OCI-LY3 (cell line): ENCODE data around the gene SNX1.

Experiments used
- H2AFZ ChIP-seq: fragments of 200-600, 300-600 bp; shearing (Covaris generic); 2 replicates; pipeline ENCODE4 v1.6.0; 2014; ENCODE audit warnings: antibody characterized with exemption, low read depth, low read length
- H3K27ac ChIP-seq: fragments of 200-600, 300-600 bp; sonication (generic); 2 replicates; pipeline ENCODE4 v1.5.1; 2014; ENCODE audit warnings: mild to moderate bottlenecking, low read length, moderate library complexity, mixed read lengths
- H3K27me3 ChIP-seq: fragments of 200-600, 300-600 bp; sonication (generic); 2 replicates; pipeline ENCODE4 v1.6.1; 2014; ENCODE audit warnings: low read depth, low read length, mixed read lengths
- H3K36me3 ChIP-seq: fragments of 200-600, 300-600 bp; sonication (generic); replicated peaks from 2 replicates; pipeline ENCODE3; 2014; ENCODE audit warnings: low read depth, low read length, mixed read lengths
- H3K4me1 ChIP-seq: fragments of 300-600, 200-600 bp; sonication (generic); 2 replicates; pipeline ENCODE4 v1.6.1; 2014; ENCODE audit warnings: low read length, mixed read lengths
- H3K4me2 ChIP-seq: fragments of 200-600, 300-600 bp; sonication (generic); 2 replicates; pipeline ENCODE4 v1.6.1; 2014; ENCODE audit warnings: low read length, mixed read lengths
- H3K4me3 ChIP-seq: fragments of 300-600, 200-600 bp; sonication (generic); 2 replicates; pipeline ENCODE4 v1.5.1; 2014; ENCODE audit warnings: antibody characterized with exemption, mild to moderate bottlenecking, low read length, moderate library complexity
- H3K79me2 ChIP-seq: fragments of 300-600, 200-600 bp; shearing (Covaris generic); 2 replicates; pipeline ENCODE4 v1.6.1; 2014; ENCODE audit warnings: mild to moderate bottlenecking, low read length, mixed read lengths
- H3K9ac ChIP-seq: fragments of 300-600, 200-600 bp; shearing (Covaris generic); 2 replicates; pipeline ENCODE4 v1.6.0; 2014; ENCODE audit warnings: mild to moderate bottlenecking, low read length, moderate library complexity
- H3K9me3 ChIP-seq: fragments of 200-600, 300-600 bp; shearing (Covaris generic); 2 replicates; pipeline ENCODE4 v1.6.1; 2014; ENCODE audit warnings: low read length, mixed read lengths; ENCODE audit not compliant: insufficient read depth
- H4K20me1 ChIP-seq: fragments of 200-600, 300-600 bp; sonication (generic); 2 replicates; pipeline ENCODE4 v1.6.1; 2016; ENCODE audit warnings: low read length, mixed read lengths; ENCODE audit not compliant: insufficient read depth
- CTCF ChIP-seq: fragments of 200-600, 300-600 bp; sonication (generic); IDR thresholded peaks from 2 replicates; pipeline ENCODE4 v1.5.1; 2014; ENCODE audit warnings: antibody characterized with exemption, low read length, low read depth
- EZH2phosphoT487 ChIP-seq: fragments of 200-600 bp; shearing (Covaris generic); IDR thresholded peaks from 2 replicates; pipeline ENCODE4 v1.6.1; 2018; ENCODE audit warnings: antibody characterized with exemption, mixed run types, low read depth

Gene SNX1

GRCh38 chr15:64122936-64123351 lies 27.2 kb downstream of the SNX1 start:
- Histone ChIP-seq H3K4me1 (no peaks in the 10 kb centered on the region), H3K79me2 (no peaks in the 10 kb centered on the region), H3K27me3 (no peaks in the 10 kb centered on the region), H3K9me3 (no peaks in the 10 kb centered on the region), H3K4me3 (no peak overlapping the region), H3K36me3 (peaks cover 55% of the 10 kb centered on the region), H4K20me1 (no peaks in the 10 kb centered on the region), H3K9ac (no peak overlapping the region), H3K27ac (no peak overlapping the region), H3K4me2 (no peak overlapping the region), H2AFZ (no peak overlapping the region)
- TF ChIP-seq CTCF (no peak), EZH2phosphoT487 (no peak)

GRCh38 chr15:64125978-64126377 lies 30.2 kb downstream of the SNX1 start:
- peaks cover 65% of the 10 kb centered on the region for H3K36me3 ChIP-seq

GRCh38 chr15:64127521-64128270 lies 31.9 kb downstream of the SNX1 start:
- Histone ChIP-seq H3K79me2 (no peaks in the 10 kb centered on the region), H3K4me1 (no peaks in the 10 kb centered on the region), H3K9me3 (no peaks in the 10 kb centered on the region), H3K9ac (no peak overlapping the region), H3K4me3 (no peak overlapping the region), H3K27me3 (no peaks in the 10 kb centered on the region), H3K4me2 (no peak overlapping the region), H4K20me1 (no peaks in the 10 kb centered on the region), H2AFZ (no peak overlapping the region), H3K27ac (no peak overlapping the region), H3K36me3 (peaks cover 64% of the 10 kb centered on the region)
- TF ChIP-seq EZH2phosphoT487 (no peak), CTCF (no peak)

More at GRCh38 chr15:64125978-64126377, 30.2 kb downstream of the SNX1 start:
- Histone ChIP-seq H3K79me2 (no peaks in the 10 kb centered on the region), H3K9me3 (no peaks in the 10 kb centered on the region), H3K4me3 (no peak overlapping the region), H3K4me1 (no peaks in the 10 kb centered on the region), H4K20me1 (no peaks in the 10 kb centered on the region), H3K27me3 (no peaks in the 10 kb centered on the region), H3K9ac (no peak overlapping the region), H3K4me2 (no peak overlapping the region), H3K27ac (no peak overlapping the region), H2AFZ (no peak overlapping the region)
- no peak for TF ChIP-seq CTCF
- no peak for TF ChIP-seq EZH2phosphoT487

GRCh38 chr15:64130159-64130558 lies 34.4 kb downstream of the SNX1 start:
- Histone ChIP-seq H3K4me1 (no peaks in the 10 kb centered on the region), H3K79me2 (no peaks in the 10 kb centered on the region), H3K27ac (no peak overlapping the region), H3K27me3 (no peaks in the 10 kb centered on the region), H3K4me2 (no peak overlapping the region), H4K20me1 (no peaks in the 10 kb centered on the region; the same call in 1 of the 2 replicates), H3K9me3 (no peaks in the 10 kb centered on the region), H3K4me3 (no peak overlapping the region), H3K36me3 (peaks cover 66% of the 10 kb centered on the region), H3K9ac (no peak overlapping the region), H2AFZ (no peak overlapping the region)
- TF ChIP-seq CTCF (no peak), EZH2phosphoT487 (no peak)
